ENCODE data around the gene TNFRSF6B.

The TNFRSF6B gene

GRCh38 chr20:63739130-63740069 lies 42.9 kb downstream of the TNFRSF6B start, which contains the start of gene SLC2A4RG:
TSS of gene SLC2A4RG (plus strand) at chr20:63739776. CDS start at chr20:63739913, 137 bp downstream.
- no peak for DNase-seq

DNA sequence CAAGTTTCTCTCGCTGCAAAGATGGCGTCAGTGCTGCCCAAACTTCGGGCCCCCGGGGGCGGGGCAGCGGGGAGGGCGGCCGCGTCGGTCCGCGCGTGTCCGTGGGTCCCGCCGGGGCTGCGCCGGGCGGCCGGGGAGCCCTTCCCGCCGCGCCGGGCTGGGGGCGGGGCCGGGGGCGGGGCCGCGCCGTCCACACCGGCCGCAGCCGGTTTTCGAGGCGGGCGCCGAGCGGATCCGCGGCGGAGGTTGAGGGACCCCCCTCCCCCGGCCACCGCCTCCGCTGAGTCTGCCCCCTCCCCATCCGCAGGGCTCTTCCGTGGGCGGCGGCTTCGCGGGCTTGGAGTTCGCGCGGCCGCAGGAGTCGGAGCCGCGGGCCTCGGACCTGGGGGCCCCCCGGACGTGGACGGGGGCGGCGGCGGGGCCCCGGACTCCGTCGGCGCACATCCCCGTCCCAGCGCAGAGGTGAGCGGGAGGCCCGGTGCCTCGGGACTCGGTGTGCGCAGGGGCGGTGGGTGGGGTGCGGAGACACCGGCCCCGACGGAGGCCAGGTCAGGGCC lies 43.7 kb downstream of the TNFRSF6B start:
- no peak for DNase-seq

- DNase-seq, result peak; percentile 16
Measured at GRCh38 chr20:63740627-63741353, 44.3 kb downstream of the TNFRSF6B start.

GRCh38 chr20:63741354-63741675 lies 44.9 kb downstream of the TNFRSF6B start:
- DNase-seq, result no peak

DNA sequence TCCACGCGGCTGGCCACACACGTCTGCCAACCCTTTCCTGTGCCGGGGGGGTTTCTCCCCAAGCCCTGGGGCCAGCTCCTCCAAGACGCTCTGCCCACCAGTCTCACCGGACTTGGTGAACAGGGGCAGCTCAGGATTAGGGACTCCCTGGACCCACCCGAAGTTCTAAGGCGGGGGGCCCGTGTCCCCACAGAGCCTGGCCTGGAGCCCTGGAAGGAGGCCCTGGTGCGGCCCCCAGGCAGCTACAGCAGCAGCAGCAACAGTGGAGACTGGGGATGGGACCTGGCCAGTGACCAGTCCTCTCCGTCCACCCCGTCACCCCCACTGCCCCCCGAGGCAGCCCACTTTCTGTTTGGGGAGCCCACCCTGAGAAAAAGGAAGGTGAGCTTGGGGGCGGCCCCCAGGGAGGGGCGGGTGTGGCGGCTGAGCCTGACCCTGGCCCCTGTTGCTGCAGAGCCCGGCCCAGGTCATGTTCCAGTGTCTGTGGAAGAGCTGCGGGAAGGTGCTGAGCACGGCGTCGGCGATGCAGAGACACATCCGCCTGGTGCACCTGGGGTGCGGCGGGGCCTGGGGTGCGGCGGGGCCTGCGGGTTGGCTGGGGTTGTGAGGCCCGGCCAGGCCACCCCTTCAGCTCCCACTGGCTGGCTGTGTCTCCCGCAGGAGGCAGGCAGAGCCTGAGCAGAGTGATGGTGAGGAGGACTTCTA lies 45.4 kb downstream of the TNFRSF6B start:
- DNase-seq, result no peak

- DNase-seq, result no peak
Measured at GRCh38 chr20:63742381-63743024, 46.1 kb downstream of the TNFRSF6B start.

- no peak for DNase-seq
Measured at GRCh38 chr20:63743210-63743970, 46.9 kb downstream of the TNFRSF6B start.

- DNase-seq, result no peak
Measured at GRCh38 chr20:63744158-63744557, 47.7 kb downstream of the TNFRSF6B start.

GRCh38 chr20:63744574-63745423 lies 48.3 kb downstream of the TNFRSF6B start:
- DNase-seq, result no peak

DNA sequence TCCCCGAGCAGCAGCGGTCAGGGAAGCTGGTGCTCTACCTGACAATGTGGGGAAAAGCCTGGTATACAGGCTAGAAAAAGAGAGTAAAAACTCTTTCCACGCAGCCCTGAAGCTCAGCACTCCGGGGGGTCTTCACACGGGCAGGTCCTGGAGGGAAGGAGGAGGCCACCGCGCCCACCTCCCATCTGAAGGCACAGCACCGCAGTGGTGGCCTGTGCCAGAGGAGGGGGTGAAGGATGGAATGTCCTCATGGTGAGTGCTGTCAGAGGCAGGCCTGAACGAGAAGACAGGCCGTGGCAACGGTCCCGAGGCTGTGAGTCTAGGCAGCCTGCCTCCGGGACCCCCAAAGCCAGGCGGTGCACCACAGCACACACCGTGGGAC lies 49.0 kb downstream of the TNFRSF6B start:
- DNase-seq, result no peak

DNA sequence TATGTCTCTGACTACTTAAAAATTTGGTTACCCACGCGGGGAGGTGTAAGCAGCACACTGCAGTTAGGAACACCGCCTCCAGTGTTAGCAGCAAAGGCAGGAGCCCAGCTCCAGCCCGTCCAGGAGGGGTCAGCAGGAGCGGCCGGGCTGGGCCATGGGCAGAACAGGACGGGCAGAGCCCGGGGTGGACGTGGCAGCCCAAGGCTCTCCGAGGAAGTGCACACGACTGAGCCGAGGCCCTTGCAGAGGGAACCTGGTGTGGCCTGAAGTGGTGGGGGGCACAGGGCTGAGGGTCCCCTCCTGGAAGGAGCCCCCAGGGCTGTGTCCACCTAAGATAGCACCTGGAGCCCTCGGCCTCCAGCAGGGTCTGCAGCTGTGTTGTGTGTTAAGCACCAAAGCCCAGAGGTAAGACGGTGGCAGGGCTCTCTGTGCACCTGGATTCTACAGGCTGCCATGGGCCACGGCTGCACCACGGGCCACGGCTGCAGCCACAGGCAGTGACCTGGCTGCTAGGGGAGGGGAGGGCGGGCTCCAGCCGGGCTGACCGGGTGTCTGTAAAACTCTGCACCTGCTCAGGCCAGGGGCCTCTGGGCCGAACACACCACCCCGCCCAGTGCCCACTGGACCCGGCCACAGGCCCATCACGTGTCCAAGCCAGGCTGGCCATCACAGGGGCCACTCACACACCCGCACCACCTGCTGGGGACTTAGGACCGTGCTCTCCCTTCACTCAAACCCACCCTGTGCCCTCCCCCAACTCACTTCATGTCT lies 49.7 kb downstream of the TNFRSF6B start:
- no peak for DNase-seq

DNA sequence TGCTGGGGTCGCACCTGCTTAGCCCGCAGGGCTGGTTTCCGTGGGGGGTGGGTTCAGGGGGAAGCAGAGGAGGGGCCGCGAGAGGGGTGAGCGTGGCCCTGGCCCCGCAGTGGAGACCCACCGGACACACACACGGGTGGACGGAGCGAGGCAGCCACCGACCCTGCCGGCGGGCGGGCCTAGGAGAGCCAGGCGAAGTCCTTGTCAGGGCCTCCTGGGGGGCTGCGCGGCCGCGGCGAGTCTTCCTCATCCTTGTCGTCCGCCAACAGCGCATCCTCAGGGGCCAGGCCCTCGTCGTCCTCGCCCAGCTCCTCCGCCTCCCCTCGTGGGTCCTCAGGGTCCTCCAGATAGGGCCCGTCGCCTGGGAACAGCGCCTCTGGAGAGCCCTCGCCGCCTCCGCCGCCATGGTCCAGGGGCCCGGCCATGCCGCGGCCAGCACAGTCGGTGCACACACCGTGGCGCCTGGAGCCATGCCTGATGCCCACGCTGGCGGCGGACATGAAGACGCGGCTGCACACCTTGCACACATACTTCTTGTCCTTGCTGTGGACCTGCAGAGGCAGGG lies 50.4 kb downstream of the TNFRSF6B start:
- DNase-seq, result no peak

- no peak for DNase-seq
Measured at GRCh38 chr20:63747622-63748069, 51.2 kb downstream of the TNFRSF6B start.
